Thoracic aorta (tissue), 2 donors: ENCODE results near the gene NBDY. TPM values are rescaled to one million over a fixed set of nuclear protein-coding genes. Genes with fewer than 3 reads are reported as not detected.

Experiments used
- ATAC-seq: fragments of 150-250 bp; one replicate; pipeline ENCODE4 v1.8.0; 2017; ENCODE audit warnings: low read depth; ENCODE audit not compliant: insufficient number of reproducible peaks, low FRiP score
- DNase-seq: peaks from one replicate; pipeline ENCODE4 v3.0.0-alpha.2; 2020; ENCODE audit warnings: low spot score
- H3K27ac ChIP-seq, 2 donors: fragments of 200-600 bp; sonication (generic); 1 replicate in 1 of 2; 2 replicates in 1 of 2; pipeline ENCODE4 v1.5.1; 2016; ENCODE audit warnings: mild to moderate bottlenecking in 2 of 2, moderate library complexity in 2 of 2
- H3K27me3 ChIP-seq: fragments of 200-600 bp; sonication (generic); replicated peaks from 2 replicates; pipeline ENCODE4 v1.6.0; 2016; ENCODE audit warnings: mild to moderate bottlenecking; ENCODE audit not compliant: insufficient read depth
- H3K36me3 ChIP-seq: fragments of 200-600 bp; sonication (generic); one replicate; pipeline ENCODE4 v1.5.1; 2016
- H3K4me1 ChIP-seq, 2 donors: fragments of 200-600 bp; sonication (generic); 1 replicate in 1 of 2; 2 replicates in 1 of 2; pipeline versions ENCODE4 v1.5.1 to v1.6.0; 2016; ENCODE audit warnings: low read depth in 2 of 2, mild to moderate bottlenecking in 1 of 2; ENCODE audit not compliant: control insufficient read depth in 1 of 2
- H3K4me3 ChIP-seq: fragments of 200-600 bp; sonication (generic); 2 replicates; pipeline ENCODE4 v1.5.1; 2016; ENCODE audit warnings: mild to moderate bottlenecking
- H3K9me3 ChIP-seq: fragments of 200-600 bp; sonication (generic); 2 replicates; pipeline ENCODE4 v1.5.1; 2016
- CTCF ChIP-seq: fragments of 200-600 bp; sonication (generic); IDR thresholded peaks from one replicate; pipeline ENCODE4 v1.5.1; 2019; ENCODE audit warnings: antibody characterized with exemption
- total RNA-seq, 2 donors: library from RNA; depleted of rRNA; stranded (reverse); fragments of >200 nt; gene quantifications; one replicate each; pipeline versions ENCODE4 v1.1.0 to v1.2.3, GENCODE V29; 2016

Gene NBDY
- total RNA-seq, 2 donors from 2014 or later = 8.3 to 12.0 TPM

GRCh38 chrX:56853436-56853835 is 124.4 kb downstream of the NBDY start:
- DNase-seq (no peak), ATAC-seq (no peak)
- TF ChIP-seq CTCF = no peak
- Histone ChIP-seq H3K4me1 (no peaks in the 10 kb centered on the region), H3K27me3 (no peaks in the 10 kb centered on the region), H3K9me3 (no peaks in the 10 kb centered on the region), H3K27ac (no peak overlapping the region), H3K36me3 (no peaks in the 10 kb centered on the region), H3K4me3 (no peak overlapping the region)

- Histone ChIP-seq H3K4me3 (no peak overlapping the region), H3K27ac (no peak overlapping the region), H3K9me3 (no peaks in the 10 kb centered on the region), H3K36me3 (no peaks in the 10 kb centered on the region), H3K4me1 (no peaks in the 10 kb centered on the region), H3K27me3 (no peaks in the 10 kb centered on the region)
- DNase-seq (no peak), ATAC-seq (no peak)
- TF ChIP-seq CTCF = no peak
These were observed 128.0 kb downstream of the NBDY start for GRCh38 chrX:56857042-56857441.

- no peaks in the 10 kb centered on the region for H3K27me3 ChIP-seq
- TF ChIP-seq CTCF = no peak
- H3K27ac ChIP-seq = no peak overlapping the region
- no peaks in the 10 kb centered on the region for H3K4me1 ChIP-seq
- H3K4me3 ChIP-seq = no peak overlapping the region
- H3K9me3 ChIP-seq = no peaks in the 10 kb centered on the region
- no peak for ATAC-seq
- no peaks in the 10 kb centered on the region for H3K36me3 ChIP-seq
- DNase-seq = no peak
These were observed 131.8 kb downstream of the NBDY start for GRCh38 chrX:56860888-56861287.

Other genes with a start within 250 kb of the NBDY start
- gene UBQLN2, start 165.6 kb upstream of the NBDY start, total RNA-seq = 10 to 100 TPM; 24.2 to 25.5 TPM